Loucy (cell line): ENCODE data around the gene MYH9.

Experiments
- H2AFZ ChIP-seq: fragments of 200-600 bp; sonication (generic); 2 replicates; pipeline ENCODE4 v1.6.0; 2016; ENCODE audit warnings: antibody characterized with exemption, mild to moderate bottlenecking, low read length, moderate library complexity
- H3F3A ChIP-seq: fragments of 200-600 bp; 2 replicates; pipeline ENCODE4 v1.6.0; 2016; ENCODE audit warnings: antibody characterized with exemption, low read depth, mild to moderate bottlenecking
- H3K27me3 ChIP-seq: fragments of 200-600 bp; sonication (generic); 2 replicates; pipeline ENCODE4 v1.6.1; 2014; ENCODE audit warnings: low read length, mild to moderate bottlenecking; ENCODE audit not compliant: insufficient read depth, poor library complexity, severe bottlenecking
- H3K36me3 ChIP-seq: fragments of 200-600 bp; sonication (generic); 2 replicates; pipeline ENCODE4 v1.6.1; 2016; ENCODE audit warnings: low read length; ENCODE audit not compliant: insufficient read depth
- H3K4me1 ChIP-seq: fragments of 200-600 bp; sonication (generic); 2 replicates; pipeline ENCODE4 v1.5.1; 2014; ENCODE audit warnings: low read length, mild to moderate bottlenecking; ENCODE audit not compliant: insufficient read depth, poor library complexity, severe bottlenecking
- H3K4me2 ChIP-seq: fragments of 200-600 bp; sonication (generic); 2 replicates; pipeline ENCODE4 v1.6.0; 2014; ENCODE audit warnings: antibody characterized with exemption, low read length, low read depth, mild to moderate bottlenecking; ENCODE audit not compliant: poor library complexity, severe bottlenecking
- H3K4me3 ChIP-seq: fragments of 200-600 bp; sonication (generic); 2 replicates; pipeline ENCODE4 v1.5.1; 2014; ENCODE audit warnings: low read length, mild to moderate bottlenecking, mixed read lengths; ENCODE audit not compliant: poor library complexity, severe bottlenecking
- H3K79me2 ChIP-seq: fragments of 200-600 bp; sonication (generic); 2 replicates; pipeline ENCODE4 v1.6.1; 2014; ENCODE audit warnings: low read length; ENCODE audit not compliant: insufficient read depth
- H3K9ac ChIP-seq: fragments of 200-600 bp; sonication (generic); 2 replicates; pipeline ENCODE4 v1.6.0; 2014; ENCODE audit warnings: mild to moderate bottlenecking, low read depth, low read length, moderate library complexity; ENCODE audit not compliant: poor library complexity, severe bottlenecking
- H3K9me2 ChIP-seq: fragments of 200-600 bp; sonication (generic); replicated peaks from 2 replicates; pipeline ENCODE4 v1.6.1; 2016; ENCODE audit warnings: low read depth, low read length, mixed read lengths
- H3K9me3 ChIP-seq: fragments of 200-600 bp; sonication (generic); 2 replicates; pipeline ENCODE4 v1.6.1; 2014; ENCODE audit warnings: mild to moderate bottlenecking, antibody characterized with exemption, low read length, low read depth; ENCODE audit not compliant: insufficient read depth
- H4K20me1 ChIP-seq: fragments of 200-600 bp; sonication (generic); 2 replicates; pipeline ENCODE4 v1.6.0; 2014; ENCODE audit warnings: antibody characterized with exemption, low read length, mild to moderate bottlenecking; ENCODE audit not compliant: insufficient read depth, poor library complexity, severe bottlenecking
- EZH2phosphoT487 ChIP-seq: fragments of 200-600 bp; IDR thresholded peaks from 2 replicates; pipeline ENCODE4 v1.6.1; 2018; ENCODE audit warnings: antibody characterized with exemption, mild to moderate bottlenecking, moderate library complexity, borderline replicate concordance
- TF ChIP-seq, protein P1 (sequence below): fragments of 200-600 bp; sonication (generic); conservative IDR thresholded peaks from 2 replicates; pipeline ENCODE4 v1.5.1; 2014; ENCODE audit warnings: mild to moderate bottlenecking, antibody characterized with exemption, low read length

MYH9 gene

DNA sequence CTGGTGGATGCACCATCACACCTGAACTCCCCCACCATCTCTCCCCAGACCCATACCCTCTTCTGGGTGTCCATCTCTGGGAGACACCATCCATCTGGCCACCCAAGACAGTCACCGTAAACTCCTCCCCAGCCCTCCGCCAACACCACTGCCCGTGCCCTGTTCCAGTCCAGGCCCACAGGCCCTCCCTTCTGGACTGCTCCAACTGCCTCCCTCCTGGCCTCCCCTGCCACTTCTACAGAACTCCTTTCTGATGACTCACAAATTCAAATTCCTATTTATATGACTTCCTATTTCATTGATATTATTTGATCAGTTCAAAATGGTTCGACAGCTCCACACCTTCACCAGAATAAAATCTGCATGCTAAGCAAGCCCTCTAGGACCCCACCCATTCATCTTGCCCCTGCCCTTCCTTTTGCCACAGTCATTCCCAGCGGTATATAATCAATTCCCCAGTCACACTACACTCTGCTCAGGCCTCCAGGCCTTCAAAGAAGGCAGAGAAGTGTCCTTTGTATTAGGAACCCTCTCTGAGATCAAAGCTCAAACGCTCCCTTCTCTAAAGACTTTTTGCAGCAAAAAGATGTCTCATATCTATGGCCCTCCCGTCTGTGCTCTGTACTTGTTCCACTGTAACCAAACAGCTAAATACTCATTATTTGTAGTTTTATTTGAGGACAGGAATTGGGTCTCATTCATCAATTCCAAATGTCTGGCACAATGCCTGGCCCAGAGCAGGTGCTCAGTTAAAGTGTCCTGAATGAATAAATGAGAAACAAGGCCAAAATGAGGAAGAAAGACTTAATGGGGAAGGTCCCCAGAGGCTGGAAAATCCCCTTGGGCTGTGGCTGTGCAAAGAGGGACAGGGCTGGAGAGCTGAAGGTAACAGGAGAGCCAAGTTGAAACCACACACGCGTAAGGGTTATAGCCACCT lies 29.0 kb downstream of the MYH9 start:
- Histone ChIP-seq H3K4me1 (peaks cover 24% of the 10 kb centered on the region), H3K9me3 (no peaks in the 10 kb centered on the region), H3K9me2 (no peaks in the 10 kb centered on the region), H4K20me1 (peaks cover 91% of the 10 kb centered on the region), H3F3A (no peaks in the 10 kb centered on the region), H3K79me2 (peaks cover 100% of the 10 kb centered on the region), H3K36me3 (peaks cover 38% of the 10 kb centered on the region; the same call in 1 of the 2 replicates), H3K4me3 (no peak overlapping the region), H3K9ac (no peak overlapping the region), H2AFZ (no peak overlapping the region), H3K27me3 (no peaks in the 10 kb centered on the region), H3K4me2 (no peak overlapping the region)
- TF ChIP-seq, protein P1, sequence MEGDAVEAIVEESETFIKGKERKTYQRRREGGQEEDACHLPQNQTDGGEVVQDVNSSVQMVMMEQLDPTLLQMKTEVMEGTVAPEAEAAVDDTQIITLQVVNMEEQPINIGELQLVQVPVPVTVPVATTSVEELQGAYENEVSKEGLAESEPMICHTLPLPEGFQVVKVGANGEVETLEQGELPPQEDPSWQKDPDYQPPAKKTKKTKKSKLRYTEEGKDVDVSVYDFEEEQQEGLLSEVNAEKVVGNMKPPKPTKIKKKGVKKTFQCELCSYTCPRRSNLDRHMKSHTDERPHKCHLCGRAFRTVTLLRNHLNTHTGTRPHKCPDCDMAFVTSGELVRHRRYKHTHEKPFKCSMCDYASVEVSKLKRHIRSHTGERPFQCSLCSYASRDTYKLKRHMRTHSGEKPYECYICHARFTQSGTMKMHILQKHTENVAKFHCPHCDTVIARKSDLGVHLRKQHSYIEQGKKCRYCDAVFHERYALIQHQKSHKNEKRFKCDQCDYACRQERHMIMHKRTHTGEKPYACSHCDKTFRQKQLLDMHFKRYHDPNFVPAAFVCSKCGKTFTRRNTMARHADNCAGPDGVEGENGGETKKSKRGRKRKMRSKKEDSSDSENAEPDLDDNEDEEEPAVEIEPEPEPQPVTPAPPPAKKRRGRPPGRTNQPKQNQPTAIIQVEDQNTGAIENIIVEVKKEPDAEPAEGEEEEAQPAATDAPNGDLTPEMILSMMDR, result no peak
- TF ChIP-seq EZH2phosphoT487, result no peak

DNA sequence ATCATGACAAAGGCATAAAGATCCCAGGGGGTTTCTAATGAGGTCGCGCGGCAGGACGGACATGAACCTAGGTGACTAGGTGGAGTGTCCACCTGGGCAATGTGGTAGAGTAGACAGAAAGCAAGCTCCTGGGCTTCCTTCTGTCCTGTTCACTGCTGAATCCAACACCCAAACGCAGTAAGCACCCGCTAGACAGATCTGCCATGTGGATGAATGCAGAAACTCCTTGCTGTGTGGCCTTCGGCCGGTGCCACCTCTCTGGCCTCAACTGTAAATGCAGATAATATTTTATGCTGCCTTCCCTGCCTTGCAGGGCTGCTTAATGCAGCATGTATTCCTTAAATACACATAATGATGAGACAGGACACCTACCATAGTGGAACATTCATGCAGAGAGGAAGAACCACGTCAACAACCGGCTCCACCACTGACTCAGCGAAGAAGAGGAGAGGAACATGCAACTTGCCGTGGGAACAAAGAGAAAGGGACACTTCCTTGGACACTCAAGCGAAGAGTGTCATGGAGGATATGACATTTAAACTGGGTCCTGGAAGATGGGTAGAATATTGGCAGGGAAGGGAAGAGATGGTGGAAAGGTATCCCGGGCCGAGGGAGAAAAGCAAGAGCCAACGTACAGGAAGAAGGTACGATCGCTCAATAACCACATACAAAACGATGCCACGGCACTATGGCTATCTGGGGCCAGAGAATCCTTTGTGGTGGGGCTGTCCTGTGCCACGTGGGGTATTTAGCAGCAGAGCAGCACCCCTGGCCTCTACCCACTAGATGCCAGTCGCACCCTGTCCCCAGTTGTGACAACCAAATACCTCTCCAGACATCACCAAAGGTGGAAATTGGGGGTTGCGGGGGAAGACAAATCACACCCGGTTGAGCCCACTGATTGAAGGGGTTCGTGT lies 30.8 kb downstream of the MYH9 start:
- H2AFZ ChIP-seq, result no peak overlapping the region

DNA sequence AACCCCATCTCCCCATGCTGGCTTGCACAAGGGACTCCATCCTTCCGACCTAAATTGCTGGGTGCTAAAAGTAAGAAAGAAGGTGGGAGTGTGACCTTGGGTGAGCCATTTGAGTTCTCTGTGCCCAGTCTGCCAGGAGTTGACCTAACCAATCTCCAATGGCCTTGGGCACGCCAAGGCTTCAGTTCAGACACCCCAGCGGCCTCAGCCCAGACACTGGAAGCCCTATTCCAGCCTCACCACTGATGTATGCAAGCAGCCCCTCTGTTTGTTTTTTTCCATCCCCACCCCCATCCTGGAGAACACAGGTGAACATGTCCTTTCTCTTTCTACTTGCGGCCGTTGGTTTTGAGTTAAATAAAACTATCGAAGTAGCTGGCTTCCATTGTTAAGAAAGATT lies 31.9 kb downstream of the MYH9 start:
- TF ChIP-seq, protein P1, result no peak
- TF ChIP-seq EZH2phosphoT487, result no peak
- Histone ChIP-seq H4K20me1 (peaks cover 91% of the 10 kb centered on the region), H3F3A (no peaks in the 10 kb centered on the region), H3K79me2 (peaks cover 100% of the 10 kb centered on the region), H2AFZ (no peak overlapping the region), H3K4me1 (peaks cover 13% of the 10 kb centered on the region), H3K9ac (no peak overlapping the region), H3K9me2 (no peaks in the 10 kb centered on the region), H3K9me3 (no peaks in the 10 kb centered on the region), H3K4me3 (no peak overlapping the region), H3K27me3 (no peaks in the 10 kb centered on the region), H3K4me2 (no peak overlapping the region), H3K36me3 (peaks cover 25% of the 10 kb centered on the region; the same call in 1 of the 2 replicates)

More for the DNA sequence above, 30.8 kb downstream of the MYH9 start:
- H3K36me3 ChIP-seq, result peaks cover 30% of the 10 kb centered on the region; the same call in 1 of the 2 replicates
- TF ChIP-seq EZH2phosphoT487, result no peak
- TF ChIP-seq, protein P1, result no peak
- H3K4me1 ChIP-seq, result peaks cover 13% of the 10 kb centered on the region
- peaks cover 90% of the 10 kb centered on the region for H4K20me1 ChIP-seq
- H3K4me2 ChIP-seq, result no peak overlapping the region
- no peaks in the 10 kb centered on the region for H3K27me3 ChIP-seq
- H3K79me2 ChIP-seq, result peaks cover 100% of the 10 kb centered on the region
- H3K9me2 ChIP-seq, result no peaks in the 10 kb centered on the region
- H3K9me3 ChIP-seq, result no peaks in the 10 kb centered on the region
- H3K9ac ChIP-seq, result no peak overlapping the region
- no peak overlapping the region for H3K4me3 ChIP-seq
- H3F3A ChIP-seq, result no peaks in the 10 kb centered on the region
